ENCODE measurements around the gene KCNK2. TPM values are rescaled to one million over a fixed set of nuclear protein-coding genes. Genes with fewer than 3 reads are reported as not detected.

Gene KCNK2
- total and polyA plus RNA-seq, 5 experiments from 2014 or later, result not detected

GRCh38 chr1:215251428-215251827 is 168.9 kb downstream of the KCNK2 start:
- POLR2A ChIA-PET, result no interaction called here
- H3K4me1 Mint-ChIP-seq, result no peaks in the 10 kb centered on the region
- no peak for ATAC-seq

DNA sequence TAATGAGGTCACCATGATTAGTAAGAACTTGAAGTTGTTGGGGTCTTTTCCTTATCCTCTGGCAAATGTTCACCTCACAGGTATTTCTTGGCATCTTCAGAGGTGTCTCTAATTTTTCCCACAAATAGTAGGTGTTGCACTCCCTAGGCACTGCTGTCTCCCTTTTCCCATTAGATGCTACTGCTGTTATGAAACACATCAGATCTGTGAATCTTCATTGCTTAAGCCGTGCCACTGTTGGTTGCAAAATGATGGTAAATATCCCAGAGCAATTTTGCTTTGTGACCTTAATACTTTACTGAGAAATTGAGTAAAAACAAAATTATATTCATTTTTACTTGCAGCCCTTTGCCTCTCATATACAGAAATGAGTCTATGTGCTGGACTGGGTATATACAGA is 169.6 kb downstream of the KCNK2 start:
- Mint-ChIP-seq H3K9me3 (peaks cover 0 to 22% (median under 1%) of the 10 kb centered on the region in 9 donors), H3K27ac (no peak overlapping the region), H3K36me3 (no peaks in the 10 kb centered on the region), H3K4me3 (no peak overlapping the region), H3K27me3 (no peaks in the 10 kb centered on the region), H3K4me1 (no peaks in the 10 kb centered on the region)
- POLR2A ChIA-PET, result no interaction called here
- no peak for ATAC-seq
- DNase-seq, result no peak

More at GRCh38 chr1:215251428-215251827, 168.9 kb downstream of the KCNK2 start:
- Mint-ChIP-seq H3K4me3 (no peak overlapping the region), H3K9me3 (peaks cover 0 to 22% (median 2%) of the 10 kb centered on the region in 9 donors), H3K27ac (no peak overlapping the region), H3K27me3 (no peaks in the 10 kb centered on the region), H3K36me3 (no peaks in the 10 kb centered on the region)
- no peak for DNase-seq

- Mint-ChIP-seq H3K9me3 (peaks cover 0 to 15% (median 5%) of the 10 kb centered on the region in 9 donors), H3K4me1 (no peaks in the 10 kb centered on the region), H3K27ac (no peak overlapping the region), H3K36me3 (no peaks in the 10 kb centered on the region), H3K27me3 (no peaks in the 10 kb centered on the region), H3K4me3 (no peak overlapping the region)
- no peak for DNase-seq
- POLR2A ChIA-PET, result no interaction called here
- ATAC-seq, result no peak
These were observed 174.6 kb downstream of the KCNK2 start for GRCh38 chr1:215256936-215257679.

DNA sequence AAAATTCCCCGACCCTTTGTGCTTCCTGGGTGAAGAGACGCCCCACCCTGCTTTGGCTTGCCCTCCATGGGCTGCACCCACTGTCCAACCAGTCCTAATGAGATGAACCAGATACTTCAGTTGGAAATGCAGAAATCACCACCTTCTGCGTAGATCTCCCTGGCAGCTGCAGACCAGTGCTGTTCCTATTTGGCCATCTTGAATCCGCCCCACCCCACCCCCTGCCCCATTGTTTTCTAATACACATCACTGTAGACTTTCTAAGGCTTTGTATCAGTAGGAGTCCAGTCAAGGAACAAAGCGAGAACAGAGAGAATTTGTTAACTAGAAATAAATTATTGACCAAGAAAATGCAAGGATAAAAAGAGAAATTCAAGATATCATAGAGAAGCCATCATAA is 178.2 kb downstream of the KCNK2 start:
- ATAC-seq, result no peak
- H3K9me3 Mint-ChIP-seq, result peaks cover 0 to 20% (median 8%) of the 10 kb centered on the region in 9 donors
- no peaks in the 10 kb centered on the region for H3K27me3 Mint-ChIP-seq
- no peak overlapping the region for H3K27ac Mint-ChIP-seq
- POLR2A ChIA-PET, result no interaction called here
- no peak for DNase-seq
- no peaks in the 10 kb centered on the region for H3K4me1 Mint-ChIP-seq
- no peaks in the 10 kb centered on the region for H3K36me3 Mint-ChIP-seq
- no peak overlapping the region for H3K4me3 Mint-ChIP-seq

DNA sequence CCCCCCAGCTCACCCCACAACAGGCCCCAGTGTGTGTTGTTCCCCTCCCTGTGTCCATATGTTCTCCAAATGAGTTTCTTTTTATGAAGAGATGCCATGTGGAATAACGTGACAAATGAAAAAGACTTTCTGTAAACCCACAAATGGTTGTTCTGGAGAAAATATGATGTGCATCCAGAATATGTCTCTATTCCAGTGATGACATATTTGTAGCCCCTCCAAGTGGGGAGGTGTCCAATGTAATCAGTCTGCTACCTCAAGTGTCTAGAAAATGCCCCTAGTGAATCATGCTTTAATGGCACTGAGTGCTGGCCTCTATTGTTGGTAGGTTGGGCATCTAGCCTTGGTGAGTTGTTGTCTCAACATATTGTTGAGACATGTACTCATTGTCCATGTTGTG is 179.6 kb downstream of the KCNK2 start:
- Mint-ChIP-seq H3K27ac (no peak overlapping the region), H3K36me3 (no peaks in the 10 kb centered on the region), H3K4me3 (no peak overlapping the region), H3K9me3 (peaks cover 0 to 20% (median 8%) of the 10 kb centered on the region in 9 donors), H3K4me1 (no peaks in the 10 kb centered on the region), H3K27me3 (no peaks in the 10 kb centered on the region)
- DNase-seq, result no peak
- no peak for ATAC-seq
- POLR2A ChIA-PET, result no interaction called here

DNA sequence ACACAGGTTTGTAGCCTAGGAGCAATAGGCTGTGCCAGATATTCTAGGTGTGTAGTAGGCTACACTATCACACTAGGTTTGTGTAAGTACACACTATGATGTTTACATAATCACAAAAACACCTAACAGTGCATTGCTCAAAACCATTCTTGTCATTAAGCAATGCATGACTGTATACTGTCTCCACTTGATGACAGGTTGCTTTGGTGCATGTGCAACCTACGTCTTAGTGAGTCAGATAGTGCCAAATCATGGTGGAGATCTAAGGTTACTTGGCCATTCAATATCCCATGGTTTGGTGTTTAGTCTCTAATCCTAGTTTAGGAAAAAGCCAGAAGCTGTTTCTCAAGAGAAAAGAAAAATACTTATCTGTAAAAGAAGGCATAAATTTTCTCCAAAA is 181.1 kb downstream of the KCNK2 start:
- no peak overlapping the region for H3K4me3 Mint-ChIP-seq
- no peaks in the 10 kb centered on the region for H3K4me1 Mint-ChIP-seq
- H3K27me3 Mint-ChIP-seq, result no peaks in the 10 kb centered on the region
- no peak for DNase-seq
- POLR2A ChIA-PET, result no interaction called here
- no peak overlapping the region for H3K27ac Mint-ChIP-seq
- H3K9me3 Mint-ChIP-seq, result peaks cover 0 to 20% (median 8%) of the 10 kb centered on the region in 9 donors
- ATAC-seq, result no peak
- H3K36me3 Mint-ChIP-seq, result no peaks in the 10 kb centered on the region

GRCh38 chr1:215264649-215265048 is 182.1 kb downstream of the KCNK2 start:
- H3K36me3 Mint-ChIP-seq, result no peaks in the 10 kb centered on the region
- ATAC-seq, result no peak
- no peak overlapping the region for H3K27ac Mint-ChIP-seq
- no peaks in the 10 kb centered on the region for H3K4me1 Mint-ChIP-seq
- H3K4me3 Mint-ChIP-seq, result no peak overlapping the region
- no peaks in the 10 kb centered on the region for H3K27me3 Mint-ChIP-seq
- POLR2A ChIA-PET, result no interaction called here
- H3K9me3 Mint-ChIP-seq, result peaks cover 0 to 13% (median 6%) of the 10 kb centered on the region in 9 donors
- DNase-seq, result no peak

DNA sequence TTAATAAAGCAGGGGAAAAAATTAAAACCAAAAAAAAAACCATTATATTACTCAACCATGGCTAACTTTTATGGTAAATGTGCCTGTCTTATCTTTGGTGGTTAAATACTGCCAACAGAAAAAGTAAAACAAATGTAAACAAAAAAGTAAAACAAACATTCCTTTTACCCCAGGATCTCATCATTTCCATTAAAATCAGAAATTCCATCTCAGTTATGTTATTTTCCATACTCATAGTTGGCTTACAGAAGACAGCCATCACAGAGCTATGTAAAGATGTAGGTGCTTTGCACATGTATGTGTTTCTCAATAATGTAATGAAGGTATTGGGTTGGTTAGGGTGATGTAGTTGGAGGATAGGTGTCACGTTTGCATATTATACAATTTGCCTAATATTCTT is 185.0 kb downstream of the KCNK2 start:
- POLR2A ChIA-PET, result no interaction called here
- H3K36me3 Mint-ChIP-seq, result no peaks in the 10 kb centered on the region
- H3K9me3 Mint-ChIP-seq, result peaks cover 0 to 21% (median 5%) of the 10 kb centered on the region in 9 donors
- no peak for DNase-seq
- no peak overlapping the region for H3K4me3 Mint-ChIP-seq
- H3K27ac Mint-ChIP-seq, result no peak overlapping the region
- no peak for ATAC-seq
- peaks cover 0 to 15% (median 8%) of the 10 kb centered on the region in 5 donors for H3K27me3 Mint-ChIP-seq
- H3K4me1 Mint-ChIP-seq, result no peaks in the 10 kb centered on the region

- no peaks in the 10 kb centered on the region for H3K36me3 Mint-ChIP-seq
- peaks cover 0 to 25% (median 9%) of the 10 kb centered on the region in 9 donors for H3K9me3 Mint-ChIP-seq
- peaks cover 0 to 15% (median 8%) of the 10 kb centered on the region in 5 donors for H3K27me3 Mint-ChIP-seq
- H3K4me3 Mint-ChIP-seq, result no peak overlapping the region
- POLR2A ChIA-PET, result no interaction called here
- no peak for ATAC-seq
- H3K4me1 Mint-ChIP-seq, result no peaks in the 10 kb centered on the region
- H3K27ac Mint-ChIP-seq, result no peak overlapping the region
- DNase-seq, result no peak
These were observed 187.4 kb downstream of the KCNK2 start for GRCh38 chr1:215269955-215270354.

DNA sequence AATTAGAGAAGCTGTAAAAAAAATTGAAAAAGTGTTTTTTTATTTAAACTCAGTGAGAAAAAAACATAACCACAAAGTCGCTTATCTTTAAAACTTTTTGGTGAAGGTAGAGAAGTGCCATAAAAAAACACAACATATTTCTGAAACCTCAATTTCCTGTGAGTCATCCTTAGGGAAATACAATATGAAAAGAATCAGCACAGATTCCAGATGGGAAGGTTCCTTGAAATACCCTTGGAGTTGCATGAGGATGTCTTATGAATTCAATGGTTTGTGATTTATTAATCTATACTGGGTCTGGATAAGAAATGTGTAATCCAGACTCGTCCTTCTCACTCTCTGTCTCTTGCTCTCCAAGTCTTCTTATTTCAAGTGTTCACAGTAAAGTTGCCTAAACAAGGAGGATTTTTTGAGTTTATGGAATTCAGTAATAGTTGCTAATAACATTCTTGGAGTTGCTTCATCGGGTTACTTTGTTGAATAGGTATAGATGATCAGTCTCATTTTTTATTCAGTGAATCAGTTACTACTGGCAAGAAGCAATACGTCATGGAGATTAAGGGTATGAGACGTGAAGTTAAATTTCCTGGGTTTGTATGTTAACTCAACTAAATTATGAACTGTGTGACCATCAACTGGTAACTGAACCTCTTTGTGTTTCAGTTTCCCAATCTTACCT is 191.4 kb downstream of the KCNK2 start:
- H3K27ac Mint-ChIP-seq, result no peak overlapping the region
- POLR2A ChIA-PET, result no interaction called here
- no peak overlapping the region for H3K4me3 Mint-ChIP-seq
- H3K27me3 Mint-ChIP-seq, result peaks cover 0 to 15% (median 8%) of the 10 kb centered on the region in 5 donors
- no peaks in the 10 kb centered on the region for H3K4me1 Mint-ChIP-seq
- ATAC-seq (no peak), DNase-seq (no peak)
- no peaks in the 10 kb centered on the region for H3K36me3 Mint-ChIP-seq
- H3K9me3 Mint-ChIP-seq, result peaks cover 2 to 25% (median 8%) of the 10 kb centered on the region in 9 donors

- POLR2A ChIA-PET, result no interaction called here
- H3K27me3 Mint-ChIP-seq, result peaks cover 0 to 3% (median 1%) of the 10 kb centered on the region in 5 donors
- no peak overlapping the region for H3K27ac Mint-ChIP-seq
- H3K9me3 Mint-ChIP-seq, result peaks cover 0 to 15% (median 3%) of the 10 kb centered on the region in 9 donors
- no peak for DNase-seq
- ATAC-seq, result no peak
- no peaks in the 10 kb centered on the region for H3K36me3 Mint-ChIP-seq
- H3K4me3 Mint-ChIP-seq, result no peak overlapping the region
- no peaks in the 10 kb centered on the region for H3K4me1 Mint-ChIP-seq
These were observed 194.0 kb downstream of the KCNK2 start for GRCh38 chr1:215276582-215276981.

GRCh38 chr1:215277532-215277931 is 195.0 kb downstream of the KCNK2 start:
- ATAC-seq, result no peak
- Mint-ChIP-seq H3K4me3 (no peak overlapping the region), H3K9me3 (peaks cover 0 to 15% (median 2%) of the 10 kb centered on the region in 9 donors)

DNA sequence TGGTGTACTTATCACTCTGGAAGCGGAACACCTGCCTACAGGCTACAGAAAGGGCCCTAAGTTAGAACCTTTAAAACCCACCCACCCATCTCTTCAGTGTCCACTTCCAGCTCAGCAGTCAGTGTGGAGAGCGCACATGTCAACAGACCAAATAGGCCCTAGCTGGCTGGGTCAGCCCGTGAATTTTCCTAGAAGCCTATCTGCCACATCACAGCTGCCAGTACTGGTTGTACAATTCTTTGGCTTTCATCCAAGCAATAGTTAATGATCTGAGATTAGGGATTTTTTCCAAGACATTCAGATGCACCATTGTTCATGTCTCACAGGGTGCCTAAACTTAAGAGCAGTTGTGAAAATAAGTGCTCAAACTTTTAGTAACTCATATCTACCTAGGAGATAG is 197.1 kb downstream of the KCNK2 start:
- Mint-ChIP-seq H3K4me3 (no peak overlapping the region), H3K27ac (no peak overlapping the region), H3K27me3 (peaks cover 0 to under 1% (median 0%) of the 10 kb centered on the region in 5 donors), H3K4me1 (no peaks in the 10 kb centered on the region), H3K36me3 (no peaks in the 10 kb centered on the region), H3K9me3 (peaks cover 0 to 4% (median 2%) of the 10 kb centered on the region in 9 donors)
- no peak for ATAC-seq
- DNase-seq, result no peak
- POLR2A ChIA-PET, result no interaction called here

More at GRCh38 chr1:215277532-215277931, 195.0 kb downstream of the KCNK2 start:
- Mint-ChIP-seq H3K36me3 (no peaks in the 10 kb centered on the region), H3K4me1 (no peaks in the 10 kb centered on the region), H3K27ac (no peak overlapping the region), H3K27me3 (peaks cover 0 to 3% (median 0%) of the 10 kb centered on the region in 5 donors)
- no peak for DNase-seq
- POLR2A ChIA-PET, result no interaction called here
